Mesendoderm (in vitro differentiated cells): Measurements from ENCODE around the gene LTA.

Experiments
- DNase-seq: peaks from one replicate; pipeline ENCODE4 v3.0.0; 2013
- H2AK5ac ChIP-seq: 2 replicates; pipeline ENCODE4 v1.6.1; 2013; ENCODE audit warnings: low read length, inconsistent platforms
- H2BK120ac ChIP-seq: 2 replicates; pipeline ENCODE4 v1.6.1; 2013; ENCODE audit warnings: low read depth, mild to moderate bottlenecking, low read length, moderate library complexity, mixed read lengths
- H2BK15ac ChIP-seq: replicated peaks from 2 replicates; pipeline ENCODE4 v1.6.1; 2013; ENCODE audit warnings: low read depth, mild to moderate bottlenecking, moderate library complexity
- H2BK5ac ChIP-seq: 2 replicates; pipeline ENCODE4 v1.6.1; 2013; ENCODE audit warnings: low read length, inconsistent platforms
- H3K18ac ChIP-seq: 2 replicates; pipeline ENCODE4 v1.6.1; 2013; ENCODE audit warnings: mild to moderate bottlenecking, low read length, mixed read lengths
- H3K23ac ChIP-seq: one replicate; pipeline ENCODE4 v1.6.1; 2013; ENCODE audit warnings: low read length
- H3K27ac ChIP-seq: 2 replicates; pipeline ENCODE4 v1.5.1; 2013; ENCODE audit warnings: low read depth, mild to moderate bottlenecking, inconsistent platforms, low read length, moderate library complexity
- H3K27me3 ChIP-seq: 2 replicates; pipeline ENCODE4 v1.6.1; 2013; ENCODE audit warnings: low read length, control low read depth, mild to moderate bottlenecking, inconsistent platforms; ENCODE audit not compliant: insufficient read depth, poor library complexity
- H3K36me3 ChIP-seq: 2 replicates; pipeline ENCODE4 v1.6.1; 2013; ENCODE audit warnings: low read length, inconsistent platforms; ENCODE audit not compliant: control insufficient read depth, insufficient read depth
- H3K4ac ChIP-seq: one replicate; pipeline ENCODE4 v1.6.1; 2013; ENCODE audit warnings: low read depth, mild to moderate bottlenecking, low read length, moderate library complexity
- H3K4me1 ChIP-seq: 2 replicates; pipeline ENCODE4 v1.6.1; 2013; ENCODE audit warnings: low read depth, low read length, inconsistent platforms; ENCODE audit not compliant: control insufficient read depth
- H3K4me2 ChIP-seq: 2 replicates; pipeline ENCODE4 v1.6.1; 2013; ENCODE audit warnings: low read length
- H3K4me3 ChIP-seq: 2 replicates; pipeline ENCODE4 v1.5.1; 2013; ENCODE audit warnings: mild to moderate bottlenecking, low read length
- H3K56ac ChIP-seq: one replicate; pipeline ENCODE4 v1.6.1; 2013; ENCODE audit warnings: low read length
- H3K79me1 ChIP-seq: 2 replicates; pipeline ENCODE4 v1.6.1; 2013; ENCODE audit warnings: low read length, inconsistent platforms
- H3K79me2 ChIP-seq: 2 replicates; pipeline ENCODE4 v1.6.1; 2013; ENCODE audit warnings: mild to moderate bottlenecking, low read length; ENCODE audit not compliant: control insufficient read depth, insufficient read depth
- H3K9ac ChIP-seq: 2 replicates; pipeline ENCODE4 v1.6.1; 2013; ENCODE audit warnings: low read length, inconsistent platforms
- H4K5ac ChIP-seq: one replicate; pipeline ENCODE4 v1.6.1; 2013; ENCODE audit warnings: low read length
- H4K8ac ChIP-seq: one replicate; pipeline ENCODE4 v1.6.1; 2013; ENCODE audit warnings: low read depth, mild to moderate bottlenecking, control low read depth, low read length, moderate library complexity
- WGBS: extraction: QIAGEN DNeasy Blood & Tissue Kit; methylation state at CpG from one replicate; pipeline ENCODE4 v1.1.7; 2013; ENCODE audit warnings: low lambda C conversion rate, missing lambda C conversion rate; ENCODE audit not compliant: insufficient coverage; ENCODE audit errors: extremely low coverage; 5-methylcytosine and 5-hydroxymethylcytosine counted together

LTA gene

GRCh38 chr6:31529329-31530150 is 42.5 kb upstream of the LTA start:
- no peak overlapping the region for H2BK120ac ChIP-seq
- no peak overlapping the region for H3K4me2 ChIP-seq
- no peaks in the 10 kb centered on the region for H3K27me3 ChIP-seq
- DNase-seq: peak; percentile 49
- WGBS: no CpG with 5 or more reads among the region's 12 CpGs
- H3K4me1 ChIP-seq: peaks cover 2% of the 10 kb centered on the region
- H3K79me2 ChIP-seq: no peaks in the 10 kb centered on the region
- no peak overlapping the region for H2BK5ac ChIP-seq
- no peak overlapping the region for H3K23ac ChIP-seq
- H3K4me3 ChIP-seq: no peak overlapping the region
- H4K8ac ChIP-seq: no peak overlapping the region
- peaks cover 15% of the 10 kb centered on the region for H3K79me1 ChIP-seq
- no peak overlapping the region for H3K56ac ChIP-seq
- H3K9ac ChIP-seq: no peak overlapping the region
- no peak overlapping the region for H2BK15ac ChIP-seq
- no peak overlapping the region for H4K5ac ChIP-seq
- H2AK5ac ChIP-seq: no peak overlapping the region
- no peak overlapping the region for H3K18ac ChIP-seq
- H3K27ac ChIP-seq: no peak overlapping the region
- peaks cover 25% of the 10 kb centered on the region for H3K36me3 ChIP-seq
- no peak overlapping the region for H3K4ac ChIP-seq

DNA sequence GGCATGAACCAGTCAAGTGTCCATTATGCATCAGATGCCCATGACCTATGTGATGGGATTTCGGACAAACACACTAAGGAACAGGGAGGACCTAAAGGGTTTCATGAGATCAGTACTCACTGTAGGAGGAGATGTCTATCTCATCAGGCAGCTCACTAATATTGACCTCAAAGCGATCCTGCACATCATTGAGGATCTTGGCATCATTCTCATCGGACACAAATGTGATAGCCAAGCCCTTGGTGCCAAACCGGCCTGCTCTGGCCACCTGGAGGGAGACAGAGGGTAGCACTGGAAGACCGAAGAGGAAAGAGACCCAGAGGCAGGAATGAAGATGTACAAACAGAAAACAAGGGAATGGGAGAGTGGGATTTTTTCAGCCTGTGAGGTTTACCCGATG is 41.4 kb upstream of the LTA start:
- Histone ChIP-seq H2AK5ac (no peak overlapping the region), H3K4ac (no peak overlapping the region), H3K18ac (no peak overlapping the region), H2BK15ac (no peak overlapping the region), H3K27me3 (no peaks in the 10 kb centered on the region), H4K5ac (no peak overlapping the region), H2BK120ac (no peak overlapping the region), H3K23ac (no peak overlapping the region), H3K4me1 (peaks cover 2% of the 10 kb centered on the region), H3K79me2 (peaks cover 8% of the 10 kb centered on the region), H2BK5ac (no peak overlapping the region), H3K79me1 (peaks cover 25% of the 10 kb centered on the region), H4K8ac (no peak overlapping the region), H3K27ac (no peak overlapping the region), H3K4me2 (no peak overlapping the region), H3K9ac (no peak overlapping the region), H3K56ac (no peak overlapping the region), H3K4me3 (no peak overlapping the region), H3K36me3 (peaks cover 34% of the 10 kb centered on the region)
- DNase-seq: no peak
- WGBS: no CpG with 5 or more reads among the region's 6 CpGs

GRCh38 chr6:31531162-31531561 is 40.9 kb upstream of the LTA start:
- Histone ChIP-seq H3K36me3 (peaks cover 38% of the 10 kb centered on the region), H3K9ac (no peak overlapping the region), H3K27ac (no peak overlapping the region), H4K5ac (no peak overlapping the region), H2BK5ac (no peak overlapping the region), H3K79me2 (peaks cover 12% of the 10 kb centered on the region), H3K4me3 (no peak overlapping the region), H3K27me3 (no peaks in the 10 kb centered on the region), H2BK120ac (no peak overlapping the region), H3K4ac (no peak overlapping the region), H3K4me1 (peaks cover 2% of the 10 kb centered on the region), H3K23ac (no peak overlapping the region), H3K4me2 (no peak overlapping the region), H3K18ac (no peak overlapping the region), H3K56ac (no peak overlapping the region), H2AK5ac (no peak overlapping the region), H2BK15ac (no peak overlapping the region), H3K79me1 (peaks cover 28% of the 10 kb centered on the region), H4K8ac (no peak overlapping the region)
- no peak for DNase-seq
- no CpG with 5 or more reads among the region's 7 CpGs for WGBS

GRCh38 chr6:31531771-31532643 is 40.1 kb upstream of the LTA start:
- H3K9ac ChIP-seq: no peak overlapping the region
- peaks cover 44% of the 10 kb centered on the region for H3K36me3 ChIP-seq
- H3K79me2 ChIP-seq: peaks cover 19% of the 10 kb centered on the region
- no peak overlapping the region for H3K56ac ChIP-seq
- no peaks in the 10 kb centered on the region for H3K27me3 ChIP-seq
- H2BK120ac ChIP-seq: no peak overlapping the region
- whole genome bisulfite sequencing: no CpG with 5 or more reads among the region's 9 CpGs
- DNase-seq: no peak
- H4K5ac ChIP-seq: no peak overlapping the region
- no peak overlapping the region for H3K4me2 ChIP-seq
- H2AK5ac ChIP-seq: no peak overlapping the region
- H2BK5ac ChIP-seq: no peak overlapping the region
- no peak overlapping the region for H3K4ac ChIP-seq
- H3K23ac ChIP-seq: no peak overlapping the region
- H3K4me3 ChIP-seq: no peak overlapping the region
- H3K18ac ChIP-seq: no peak overlapping the region
- H3K27ac ChIP-seq: no peak overlapping the region
- H2BK15ac ChIP-seq: no peak overlapping the region
- peaks cover 2% of the 10 kb centered on the region for H3K4me1 ChIP-seq
- no peak overlapping the region for H4K8ac ChIP-seq
- H3K79me1 ChIP-seq: peaks cover 32% of the 10 kb centered on the region

GRCh38 chr6:31532644-31533454 is 39.2 kb upstream of the LTA start:
- Histone ChIP-seq H3K4me3 (no peak overlapping the region), H3K36me3 (peaks cover 44% of the 10 kb centered on the region)
- no CpG with 5 or more reads among the region's 9 CpGs for WGBS

More at GRCh38 chr6:31532644-31533454, 39.2 kb upstream of the LTA start:
- Histone ChIP-seq H2BK5ac (no peak overlapping the region), H2BK15ac (no peak overlapping the region), H4K8ac (no peak overlapping the region), H2AK5ac (no peak overlapping the region), H3K27ac (no peak overlapping the region), H3K27me3 (no peaks in the 10 kb centered on the region), H4K5ac (no peak overlapping the region), H3K79me1 (peaks cover 32% of the 10 kb centered on the region), H3K4me1 (peaks cover 2% of the 10 kb centered on the region), H3K18ac (no peak overlapping the region), H3K56ac (no peak overlapping the region), H2BK120ac (no peak overlapping the region), H3K4ac (no peak overlapping the region), H3K4me2 (no peak overlapping the region), H3K9ac (no peak overlapping the region), H3K23ac (no peak overlapping the region), H3K79me2 (peaks cover 23% of the 10 kb centered on the region)
- DNase-seq: no peak
